ENCODE results near the gene SPATC1L.

The SPATC1L gene

GRCh38 chr21:46214478-46215340 lies 30.4 kb upstream of the SPATC1L start:
- in situ Hi-C loops (cut with MboI; ENCODE audit: low pct_unique_long_range_greater_than_20kb, low sequenced_read_pairs, unreplicated experiment) = no loop called here
- DNase-seq (ENCODE audit: low spot score) = no peak
- TF ChIP-seq CTCF (IDR thresholded peaks at IDR 0.05; ENCODE audit: extremely low read depth, insufficient read depth, missing control alignments) = no peak

GRCh38 chr21:46213620-46214286 lies 29.5 kb upstream of the SPATC1L start:
- no peak for TF ChIP-seq CTCF (IDR thresholded peaks at IDR 0.05; ENCODE audit: extremely low read depth, insufficient read depth, missing control alignments)
- in situ Hi-C loops (cut with MboI; ENCODE audit: low pct_unique_long_range_greater_than_20kb, low sequenced_read_pairs, unreplicated experiment) = no loop called here
- no peak for DNase-seq (ENCODE audit: low spot score)

- DNase-seq (ENCODE audit: low spot score) = no peak
- TF ChIP-seq CTCF (IDR thresholded peaks at IDR 0.05; ENCODE audit: extremely low read depth, insufficient read depth, missing control alignments) = no peak
- in situ Hi-C loops (cut with MboI; ENCODE audit: low pct_unique_long_range_greater_than_20kb, low sequenced_read_pairs, unreplicated experiment) = no loop called here
Observed at GRCh38 chr21:46212721-46213484, 28.6 kb upstream of the SPATC1L start.

- TF ChIP-seq CTCF (IDR thresholded peaks at IDR 0.05; ENCODE audit: extremely low read depth, insufficient read depth, missing control alignments) = no peak
- in situ Hi-C loops (cut with MboI; ENCODE audit: low pct_unique_long_range_greater_than_20kb, low sequenced_read_pairs, unreplicated experiment) = no loop called here
- DNase-seq (ENCODE audit: low spot score) = no peak
Observed at GRCh38 chr21:46211786-46212720, 27.8 kb upstream of the SPATC1L start.

- DNase-seq (ENCODE audit: low spot score) = no peak
- TF ChIP-seq CTCF (IDR thresholded peaks at IDR 0.05; ENCODE audit: extremely low read depth, insufficient read depth, missing control alignments) = no peak
- in situ Hi-C loops (cut with MboI; ENCODE audit: low pct_unique_long_range_greater_than_20kb, low sequenced_read_pairs, unreplicated experiment) = no loop called here
Observed at GRCh38 chr21:46211376-46211775, 27.1 kb upstream of the SPATC1L start.
